ENCODE data around the gene TAGLN.

- no peak for TF ChIP-seq CTCF (IDR thresholded peaks at IDR 0.05)
- no peak for TF ChIP-seq EZH2 (IDR thresholded peaks at IDR 0.05; ENCODE audit: borderline replicate concordance, insufficient read depth, low read depth, low read length, poor library complexity, severe bottlenecking)
These were observed 994 bp downstream of the TAGLN start for GRCh38 chr11:117199916-117200812.

All from B cell (primary cell).